Keratinocyte (primary cell): ENCODE results near the gene ARL14EPL. TPM values are rescaled to one million over a fixed set of nuclear protein-coding genes. Genes with fewer than 3 reads are reported as not detected.

Source experiments
- DNase-seq: peaks from one replicate; pipeline ENCODE4 v3.0.0-alpha.2; 2011; ENCODE audit warnings: low read depth, missing footprints, low spot score
- FAIRE-seq: peaks from 2 replicates; lab custom pipeline; 2011; peaks lifted over from hg19 to GRCh38; lab: Jason Lieb, UNC
- H2AFZ ChIP-seq: 2 replicates; pipeline ENCODE4 v1.6.0; 2012; ENCODE audit warnings: low read length, control low read depth, inconsistent platforms; ENCODE audit not compliant: control insufficient read depth
- H3K27ac ChIP-seq: 2 replicates; pipeline ENCODE4 v1.5.1; 2011; ENCODE audit warnings: low read length; ENCODE audit not compliant: control insufficient read depth, insufficient read depth
- H3K27me3 ChIP-seq: 3 replicates; pipeline ENCODE4 v1.6.0; 2011; ENCODE audit warnings: low read length; ENCODE audit not compliant: control insufficient read depth, insufficient read depth; ENCODE audit errors: extremely low read depth
- H3K36me3 ChIP-seq, 2 experiments: 2 replicates in 1 of 2; 3 replicates in 1 of 2; pipeline ENCODE4 v1.5.1; 2011; ENCODE audit warnings: low read length in 2 of 2, mild to moderate bottlenecking in 1 of 2; ENCODE audit not compliant: control insufficient read depth in 2 of 2, insufficient read depth in 2 of 2; ENCODE audit errors: extremely low read depth in 1 of 2
- H3K4me1 ChIP-seq: 3 replicates; pipeline ENCODE4 v1.5.1; 2011; ENCODE audit warnings: low read length; ENCODE audit not compliant: control insufficient read depth, insufficient read depth; ENCODE audit errors: extremely low read depth
- H3K4me2 ChIP-seq: 3 replicates; pipeline ENCODE4 v1.6.0; 2011; ENCODE audit warnings: low read depth, low read length; ENCODE audit not compliant: control insufficient read depth, insufficient read depth; ENCODE audit errors: extremely low read depth
- H3K4me3 ChIP-seq, 3 experiments: fragments of 200-600 bp in 1 of 3; sonication (generic) in 1 of 3; 2 replicates in 2 of 3; 3 replicates in 1 of 3; pipeline ENCODE4 v1.5.1; 2011 to 2016; ENCODE audit warnings: low read length in 3 of 3, mild to moderate bottlenecking in 3 of 3, control low read depth in 2 of 3, inconsistent platforms in 1 of 3, low read depth in 1 of 3, mixed read lengths in 1 of 3, mixed run types in 1 of 3, moderate library complexity in 1 of 3; ENCODE audit not compliant: control insufficient read depth in 2 of 3, insufficient read depth in 2 of 3; ENCODE audit errors: extremely low read depth in 1 of 3
- H3K79me2 ChIP-seq: 2 replicates; pipeline ENCODE4 v1.6.0; 2012; ENCODE audit warnings: low read length; ENCODE audit not compliant: control insufficient read depth, insufficient read depth
- H3K9ac ChIP-seq: 3 replicates; pipeline ENCODE4 v1.6.0; 2011; ENCODE audit warnings: low read length; ENCODE audit not compliant: control insufficient read depth, insufficient read depth; ENCODE audit errors: extremely low read depth
- H3K9me1 ChIP-seq: 3 replicates; pipeline ENCODE4 v1.6.0; 2011; ENCODE audit warnings: low read length; ENCODE audit not compliant: control insufficient read depth, insufficient read depth; ENCODE audit errors: extremely low read depth
- H3K9me3 ChIP-seq: 2 replicates; pipeline ENCODE4 v1.5.1; 2012; ENCODE audit warnings: low read depth, low read length; ENCODE audit not compliant: control insufficient read depth
- H4K20me1 ChIP-seq: 3 replicates; pipeline ENCODE4 v1.6.0; 2011; ENCODE audit warnings: low read length; ENCODE audit not compliant: control insufficient read depth, insufficient read depth; ENCODE audit errors: extremely low read depth
- EZH2 ChIP-seq: IDR thresholded peaks from one replicate; pipeline ENCODE4 v1.6.1; 2012; ENCODE audit warnings: inconsistent platforms, mild to moderate bottlenecking, low read length, moderate library complexity
- dilution Hi-C: fragments of 300-500 bp; cut with MboI; formaldehyde crosslinking; loops from one replicate; pipeline ENCODE4 v1.7.0; 2020; ENCODE audit warnings: low sequenced_read_pairs; ENCODE audit not compliant: extremely low pct_ligation_motif_present
- polyA plus RNA-seq, 5 experiments: library from polyadenylated mRNA; depleted of rRNA in 3 of 5; stranded (reverse) in 3 of 5; stranded (forward) in 1 of 5; unstranded in 1 of 5; fragments of >200 nt; gene quantifications; 1 replicate in 1 of 5; 2 replicates in 3 of 5; 3 replicates in 1 of 5; pipeline versions ENCODE4 v1.2.1 to v1.2.3, GENCODE V29; 2011 to 2012; ENCODE audit warnings: missing spikeins in 2 of 5, low read depth in 1 of 5, low replicate concordance in 1 of 5
- TF ChIP-seq, protein P1 (sequence below), 3 experiments: IDR thresholded peaks in 1 of 3; conservative IDR thresholded peaks in 1 of 3; optimal IDR thresholded peaks in 1 of 3; 2 replicates in 2 of 3; 3 replicates in 1 of 3; pipeline versions ENCODE3 to v1.5.1; 2011; ENCODE audit warnings: low read length in 3 of 3, mild to moderate bottlenecking in 3 of 3, moderate library complexity in 2 of 3, control low read depth in 1 of 3, inconsistent platforms in 1 of 3; ENCODE audit not compliant: insufficient read depth in 2 of 3; ENCODE audit errors: extremely low read depth in 1 of 3

Gene ARL14EPL
- polyA plus RNA-seq, 1 donor (not counting 4 experiments of a cell fraction or from before 2014, with no cell fraction given): not detected

DNA sequence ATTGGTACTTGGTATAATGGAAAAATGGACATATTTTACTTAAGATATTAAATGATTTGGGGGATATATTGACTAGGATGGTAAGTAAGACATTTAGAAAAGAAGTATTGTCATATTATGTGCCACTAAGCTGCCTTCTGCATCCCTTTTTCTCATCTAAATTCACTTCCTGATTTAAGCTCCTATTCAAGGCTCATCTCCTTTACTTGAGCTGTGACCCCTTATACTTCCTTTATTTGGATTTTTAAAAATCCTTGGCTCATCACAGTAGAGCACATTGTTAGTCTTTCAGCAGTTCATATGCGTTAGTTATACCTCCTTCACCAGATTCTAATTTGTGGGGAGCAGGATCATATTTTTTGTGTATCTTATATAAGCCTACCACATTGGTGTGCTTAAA lies 59.1 kb downstream of the ARL14EPL start:
- no peak for DNase-seq
- Histone ChIP-seq H3K9me1 (no peaks in the 10 kb centered on the region), H3K4me1 (no peaks in the 10 kb centered on the region), H3K27me3 (no peaks in the 10 kb centered on the region), H4K20me1 (no peaks in the 10 kb centered on the region), H3K36me3 (peaks cover 5 to 10% of the 10 kb centered on the region in 2 experiments), H2AFZ (no peak overlapping the region), H3K4me2 (no peak overlapping the region), H3K9ac (no peak overlapping the region), H3K4me3 (no peak overlapping the region), H3K79me2 (peaks cover 2% of the 10 kb centered on the region), H3K9me3 (no peaks in the 10 kb centered on the region), H3K27ac (no peak overlapping the region)
- TF ChIP-seq EZH2: no peak
- TF ChIP-seq, protein P1, sequence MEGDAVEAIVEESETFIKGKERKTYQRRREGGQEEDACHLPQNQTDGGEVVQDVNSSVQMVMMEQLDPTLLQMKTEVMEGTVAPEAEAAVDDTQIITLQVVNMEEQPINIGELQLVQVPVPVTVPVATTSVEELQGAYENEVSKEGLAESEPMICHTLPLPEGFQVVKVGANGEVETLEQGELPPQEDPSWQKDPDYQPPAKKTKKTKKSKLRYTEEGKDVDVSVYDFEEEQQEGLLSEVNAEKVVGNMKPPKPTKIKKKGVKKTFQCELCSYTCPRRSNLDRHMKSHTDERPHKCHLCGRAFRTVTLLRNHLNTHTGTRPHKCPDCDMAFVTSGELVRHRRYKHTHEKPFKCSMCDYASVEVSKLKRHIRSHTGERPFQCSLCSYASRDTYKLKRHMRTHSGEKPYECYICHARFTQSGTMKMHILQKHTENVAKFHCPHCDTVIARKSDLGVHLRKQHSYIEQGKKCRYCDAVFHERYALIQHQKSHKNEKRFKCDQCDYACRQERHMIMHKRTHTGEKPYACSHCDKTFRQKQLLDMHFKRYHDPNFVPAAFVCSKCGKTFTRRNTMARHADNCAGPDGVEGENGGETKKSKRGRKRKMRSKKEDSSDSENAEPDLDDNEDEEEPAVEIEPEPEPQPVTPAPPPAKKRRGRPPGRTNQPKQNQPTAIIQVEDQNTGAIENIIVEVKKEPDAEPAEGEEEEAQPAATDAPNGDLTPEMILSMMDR (optimal IDR thresholded peaks at IDR 0.05 in 1 of 3, IDR thresholded peaks at IDR 0.05 in 1 of 3, conservative IDR thresholded peaks at IDR 0.05 in 1 of 3; ENCODE audit: extremely low read depth in 1 of 3, insufficient read depth in 2 of 3, low read length in 3 of 3): no peak
- no peak for FAIRE-seq
- dilution Hi-C loops: no loop called here

DNA sequence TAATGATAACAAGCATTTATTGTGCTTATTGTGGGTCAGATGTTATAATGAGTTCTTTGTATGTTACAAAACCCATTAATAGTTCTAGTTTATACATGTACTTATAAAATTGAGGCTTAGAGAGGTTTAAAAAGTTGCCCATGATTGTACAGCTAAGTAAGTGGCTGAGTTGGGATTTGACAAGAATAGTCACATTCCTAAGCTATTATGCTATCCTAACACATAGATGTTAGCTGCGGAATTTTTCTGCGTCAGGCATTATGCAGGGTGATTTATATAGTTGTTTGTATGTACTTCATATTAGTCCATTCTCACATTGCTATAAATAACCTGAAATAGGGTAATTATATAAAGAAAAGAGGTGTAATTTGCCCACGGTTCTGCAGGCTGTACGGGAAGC lies 65.0 kb downstream of the ARL14EPL start:
- Histone ChIP-seq H3K9ac (no peak overlapping the region), H3K9me1 (no peaks in the 10 kb centered on the region), H3K4me3 (no peak overlapping the region), H3K79me2 (no peaks in the 10 kb centered on the region), H3K9me3 (no peaks in the 10 kb centered on the region), H3K36me3 (peaks cover 5 to 10% of the 10 kb centered on the region in 2 experiments), H2AFZ (no peak overlapping the region), H3K4me1 (no peaks in the 10 kb centered on the region), H3K4me2 (no peak overlapping the region), H3K27me3 (no peaks in the 10 kb centered on the region), H4K20me1 (no peaks in the 10 kb centered on the region), H3K27ac (no peak overlapping the region)
- FAIRE-seq: no peak
- dilution Hi-C loops: no loop called here
- no peak for DNase-seq
- TF ChIP-seq EZH2: no peak
- TF ChIP-seq, protein P1 (optimal IDR thresholded peaks at IDR 0.05 in 1 of 3, IDR thresholded peaks at IDR 0.05 in 1 of 3, conservative IDR thresholded peaks at IDR 0.05 in 1 of 3; ENCODE audit: extremely low read depth in 1 of 3, insufficient read depth in 2 of 3, low read length in 3 of 3): no peak
